ENCODE results near the gene DPYSL5. TPM values are rescaled to one million over a fixed set of nuclear protein-coding genes. Genes with fewer than 3 reads are reported as not detected.

The DPYSL5 gene
- total and polyA plus RNA-seq, 10 of the 15 experiments (the other 5 are each of a cell fraction or from before 2014, with no cell fraction given) = not detected

- Histone ChIP-seq H3K36me3 (ENCODE audit: control insufficient read depth in 2 of 2, insufficient read depth in 2 of 2, low read length in 1 of 2) (no peaks in the 10 kb centered on the region), H4K20me1 (ENCODE audit: control insufficient read depth, insufficient read depth) (no peaks in the 10 kb centered on the region), H3K9ac (ENCODE audit: control insufficient read depth, insufficient read depth, low read length) (no peak overlapping the region), H3K4me2 (ENCODE audit: control insufficient read depth, insufficient read depth) (no peak overlapping the region), H3K79me2 (ENCODE audit: control insufficient read depth, insufficient read depth, low read length) (no peaks in the 10 kb centered on the region), H3K4me3 (no peak overlapping the region), H2AFZ (ENCODE audit: control insufficient read depth, low read depth, low read length) (no peak overlapping the region), H3K9me3 (replicated peaks; ENCODE audit: control insufficient read depth, insufficient read depth, low read length) (no peaks in the 10 kb centered on the region; the same call in 2 of the 3 replicates), H3K27me3 (replicated peaks in 1 of 2; ENCODE audit: control insufficient read depth in 2 of 2, insufficient read depth in 2 of 2, low read length in 1 of 2) (peaks cover 1 to 2% of the 10 kb centered on the region in 2 experiments; a peak in 2 of 4 replicates), H3K27ac (ENCODE audit: control insufficient read depth, insufficient read depth) (no peak overlapping the region), H3K4me1 (ENCODE audit: control insufficient read depth, insufficient read depth, low read length) (no peaks in the 10 kb centered on the region)
- ChIA-PET RAD21 (ENCODE audit: unreplicated experiment) (interaction anchor here (0.7 to 1.7 kb wide), 4 partner anchors 82 to 118 kb away, joined by 3 to 4 read pairs (median 4); partner anchors contain the start of genes AGBL5 and KHK), CTCF (interaction anchor here (0.6 to 12.2 kb wide), 8 partner anchors 8 to 223 kb away, joined by 3 to 153 read pairs (median 4); no protein-coding TSS in a partner anchor), POLR2A (interaction anchor here (1.0 kb wide), 1 partner anchor 102 kb away, joined by 3 read pairs; the partner anchor contains the start of gene OST4), SMC1A (ENCODE audit: uncharacterized antibody, unreplicated experiment) (interaction anchor here (0.7 to 1.5 kb wide), 5 partner anchors 10 to 118 kb away, joined by 3 to 4 read pairs (median 3); no protein-coding TSS in a partner anchor)
- WGBS (ENCODE audit: insufficient coverage, insufficient replicate concordance, low lambda C conversion rate, missing lambda C conversion rate) = 17% methylated on average over 10 of the region's 10 CpGs
- in situ Hi-C loops (cut with MboI) (loop anchor here (5.0 to 10.0 kb wide), 2 partner anchors 116 to 228 kb away; partner anchors contain the start of gene KHK), intact Hi-C loops (cut with micrococcal nuclease; ENCODE audit: unreplicated experiment) (no loop called here)
- no peak for ATAC-seq
- TF ChIP-seq ASH2L (IDR thresholded peaks at IDR 0.05; ENCODE audit: borderline replicate concordance, low read depth) (no peak), NFYA (IDR thresholded peaks at IDR 0.05; ENCODE audit: borderline replicate concordance, low read depth, low read length) (no peak), RAD51 (IDR thresholded peaks at IDR 0.05) (no peak), WRNIP1 (IDR thresholded peaks at IDR 0.05; ENCODE audit: borderline replicate concordance, low read depth, low read length) (no peak)
- FAIRE-seq = no peak
- BruUV-seq (replicated peaks) = no TSS peak
- DNase-seq (ENCODE audit: low read depth, low spot score) = no peak
Observed at GRCh38 chr2:26969077-26969844, 121.3 kb downstream of the DPYSL5 start.

Measured in GM12878 (cell line).